Measurements from ENCODE around the gene FBXO45.

DNA sequence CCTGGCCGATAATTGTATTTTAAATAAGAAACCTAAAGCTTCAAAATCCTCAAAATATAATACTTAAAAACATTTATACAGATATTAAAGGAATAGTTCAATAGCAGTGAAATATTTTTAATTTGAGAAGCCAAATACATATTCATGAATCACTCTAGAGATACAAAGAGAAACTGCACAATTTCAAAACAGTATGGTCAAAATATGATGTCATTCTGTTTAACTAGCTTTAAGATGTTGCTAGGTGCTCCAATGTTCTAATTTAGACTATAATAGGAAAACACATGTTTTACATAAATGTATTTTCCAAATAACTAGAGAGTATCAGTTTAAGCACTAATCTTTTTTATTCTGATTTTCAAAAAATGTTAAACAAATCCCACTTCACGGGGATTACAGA, 60.8 kb downstream of the FBXO45 start:
- TF ChIP-seq, protein P1, sequence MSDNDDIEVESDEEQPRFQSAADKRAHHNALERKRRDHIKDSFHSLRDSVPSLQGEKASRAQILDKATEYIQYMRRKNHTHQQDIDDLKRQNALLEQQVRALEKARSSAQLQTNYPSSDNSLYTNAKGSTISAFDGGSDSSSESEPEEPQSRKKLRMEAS (IDR thresholded peaks at IDR 0.05), result no peak
- TF ChIP-seq, protein P2, sequence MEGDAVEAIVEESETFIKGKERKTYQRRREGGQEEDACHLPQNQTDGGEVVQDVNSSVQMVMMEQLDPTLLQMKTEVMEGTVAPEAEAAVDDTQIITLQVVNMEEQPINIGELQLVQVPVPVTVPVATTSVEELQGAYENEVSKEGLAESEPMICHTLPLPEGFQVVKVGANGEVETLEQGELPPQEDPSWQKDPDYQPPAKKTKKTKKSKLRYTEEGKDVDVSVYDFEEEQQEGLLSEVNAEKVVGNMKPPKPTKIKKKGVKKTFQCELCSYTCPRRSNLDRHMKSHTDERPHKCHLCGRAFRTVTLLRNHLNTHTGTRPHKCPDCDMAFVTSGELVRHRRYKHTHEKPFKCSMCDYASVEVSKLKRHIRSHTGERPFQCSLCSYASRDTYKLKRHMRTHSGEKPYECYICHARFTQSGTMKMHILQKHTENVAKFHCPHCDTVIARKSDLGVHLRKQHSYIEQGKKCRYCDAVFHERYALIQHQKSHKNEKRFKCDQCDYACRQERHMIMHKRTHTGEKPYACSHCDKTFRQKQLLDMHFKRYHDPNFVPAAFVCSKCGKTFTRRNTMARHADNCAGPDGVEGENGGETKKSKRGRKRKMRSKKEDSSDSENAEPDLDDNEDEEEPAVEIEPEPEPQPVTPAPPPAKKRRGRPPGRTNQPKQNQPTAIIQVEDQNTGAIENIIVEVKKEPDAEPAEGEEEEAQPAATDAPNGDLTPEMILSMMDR (IDR thresholded peaks at IDR 0.05; ENCODE audit: low read depth, low read length, missing input control), result no peak
- TF ChIP-seq YY1 (IDR thresholded peaks at IDR 0.05) (no peak), ATF3 (IDR thresholded peaks at IDR 0.05) (no peak), RAD21 (IDR thresholded peaks at IDR 0.05) (no peak), RXRA (IDR thresholded peaks at IDR 0.05) (no peak), TAF1 (conservative IDR thresholded peaks at IDR 0.05) (no peak), SP1 (IDR thresholded peaks at IDR 0.05) (no peak), JUND (IDR thresholded peaks at IDR 0.05) (no peak), ZBTB33 (IDR thresholded peaks at IDR 0.05) (no peak), GABPA (IDR thresholded peaks at IDR 0.05 in 1 of 2, conservative IDR thresholded peaks at IDR 0.05 in 1 of 2) (no peak), EGR1 (IDR thresholded peaks at IDR 0.05; ENCODE audit: low read depth in 2 of 2) (no peak), NR2F2 (IDR thresholded peaks at IDR 0.05) (no peak)
- TF ChIP-seq, protein P3, sequence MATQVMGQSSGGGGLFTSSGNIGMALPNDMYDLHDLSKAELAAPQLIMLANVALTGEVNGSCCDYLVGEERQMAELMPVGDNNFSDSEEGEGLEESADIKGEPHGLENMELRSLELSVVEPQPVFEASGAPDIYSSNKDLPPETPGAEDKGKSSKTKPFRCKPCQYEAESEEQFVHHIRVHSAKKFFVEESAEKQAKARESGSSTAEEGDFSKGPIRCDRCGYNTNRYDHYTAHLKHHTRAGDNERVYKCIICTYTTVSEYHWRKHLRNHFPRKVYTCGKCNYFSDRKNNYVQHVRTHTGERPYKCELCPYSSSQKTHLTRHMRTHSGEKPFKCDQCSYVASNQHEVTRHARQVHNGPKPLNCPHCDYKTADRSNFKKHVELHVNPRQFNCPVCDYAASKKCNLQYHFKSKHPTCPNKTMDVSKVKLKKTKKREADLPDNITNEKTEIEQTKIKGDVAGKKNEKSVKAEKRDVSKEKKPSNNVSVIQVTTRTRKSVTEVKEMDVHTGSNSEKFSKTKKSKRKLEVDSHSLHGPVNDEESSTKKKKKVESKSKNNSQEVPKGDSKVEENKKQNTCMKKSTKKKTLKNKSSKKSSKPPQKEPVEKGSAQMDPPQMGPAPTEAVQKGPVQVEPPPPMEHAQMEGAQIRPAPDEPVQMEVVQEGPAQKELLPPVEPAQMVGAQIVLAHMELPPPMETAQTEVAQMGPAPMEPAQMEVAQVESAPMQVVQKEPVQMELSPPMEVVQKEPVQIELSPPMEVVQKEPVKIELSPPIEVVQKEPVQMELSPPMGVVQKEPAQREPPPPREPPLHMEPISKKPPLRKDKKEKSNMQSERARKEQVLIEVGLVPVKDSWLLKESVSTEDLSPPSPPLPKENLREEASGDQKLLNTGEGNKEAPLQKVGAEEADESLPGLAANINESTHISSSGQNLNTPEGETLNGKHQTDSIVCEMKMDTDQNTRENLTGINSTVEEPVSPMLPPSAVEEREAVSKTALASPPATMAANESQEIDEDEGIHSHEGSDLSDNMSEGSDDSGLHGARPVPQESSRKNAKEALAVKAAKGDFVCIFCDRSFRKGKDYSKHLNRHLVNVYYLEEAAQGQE (IDR thresholded peaks at IDR 0.05), result no peak

All from liver (tissue), 3 donors.